ENCODE data around the gene FLNA.
"Not testable (repeated sequence)": the region's sequence is repeated elsewhere in the genome, so short reads cannot be mapped to it uniquely, and the experiment has no call there.

FLNA gene, protein sequence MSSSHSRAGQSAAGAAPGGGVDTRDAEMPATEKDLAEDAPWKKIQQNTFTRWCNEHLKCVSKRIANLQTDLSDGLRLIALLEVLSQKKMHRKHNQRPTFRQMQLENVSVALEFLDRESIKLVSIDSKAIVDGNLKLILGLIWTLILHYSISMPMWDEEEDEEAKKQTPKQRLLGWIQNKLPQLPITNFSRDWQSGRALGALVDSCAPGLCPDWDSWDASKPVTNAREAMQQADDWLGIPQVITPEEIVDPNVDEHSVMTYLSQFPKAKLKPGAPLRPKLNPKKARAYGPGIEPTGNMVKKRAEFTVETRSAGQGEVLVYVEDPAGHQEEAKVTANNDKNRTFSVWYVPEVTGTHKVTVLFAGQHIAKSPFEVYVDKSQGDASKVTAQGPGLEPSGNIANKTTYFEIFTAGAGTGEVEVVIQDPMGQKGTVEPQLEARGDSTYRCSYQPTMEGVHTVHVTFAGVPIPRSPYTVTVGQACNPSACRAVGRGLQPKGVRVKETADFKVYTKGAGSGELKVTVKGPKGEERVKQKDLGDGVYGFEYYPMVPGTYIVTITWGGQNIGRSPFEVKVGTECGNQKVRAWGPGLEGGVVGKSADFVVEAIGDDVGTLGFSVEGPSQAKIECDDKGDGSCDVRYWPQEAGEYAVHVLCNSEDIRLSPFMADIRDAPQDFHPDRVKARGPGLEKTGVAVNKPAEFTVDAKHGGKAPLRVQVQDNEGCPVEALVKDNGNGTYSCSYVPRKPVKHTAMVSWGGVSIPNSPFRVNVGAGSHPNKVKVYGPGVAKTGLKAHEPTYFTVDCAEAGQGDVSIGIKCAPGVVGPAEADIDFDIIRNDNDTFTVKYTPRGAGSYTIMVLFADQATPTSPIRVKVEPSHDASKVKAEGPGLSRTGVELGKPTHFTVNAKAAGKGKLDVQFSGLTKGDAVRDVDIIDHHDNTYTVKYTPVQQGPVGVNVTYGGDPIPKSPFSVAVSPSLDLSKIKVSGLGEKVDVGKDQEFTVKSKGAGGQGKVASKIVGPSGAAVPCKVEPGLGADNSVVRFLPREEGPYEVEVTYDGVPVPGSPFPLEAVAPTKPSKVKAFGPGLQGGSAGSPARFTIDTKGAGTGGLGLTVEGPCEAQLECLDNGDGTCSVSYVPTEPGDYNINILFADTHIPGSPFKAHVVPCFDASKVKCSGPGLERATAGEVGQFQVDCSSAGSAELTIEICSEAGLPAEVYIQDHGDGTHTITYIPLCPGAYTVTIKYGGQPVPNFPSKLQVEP (N-terminal part only)

DNA sequence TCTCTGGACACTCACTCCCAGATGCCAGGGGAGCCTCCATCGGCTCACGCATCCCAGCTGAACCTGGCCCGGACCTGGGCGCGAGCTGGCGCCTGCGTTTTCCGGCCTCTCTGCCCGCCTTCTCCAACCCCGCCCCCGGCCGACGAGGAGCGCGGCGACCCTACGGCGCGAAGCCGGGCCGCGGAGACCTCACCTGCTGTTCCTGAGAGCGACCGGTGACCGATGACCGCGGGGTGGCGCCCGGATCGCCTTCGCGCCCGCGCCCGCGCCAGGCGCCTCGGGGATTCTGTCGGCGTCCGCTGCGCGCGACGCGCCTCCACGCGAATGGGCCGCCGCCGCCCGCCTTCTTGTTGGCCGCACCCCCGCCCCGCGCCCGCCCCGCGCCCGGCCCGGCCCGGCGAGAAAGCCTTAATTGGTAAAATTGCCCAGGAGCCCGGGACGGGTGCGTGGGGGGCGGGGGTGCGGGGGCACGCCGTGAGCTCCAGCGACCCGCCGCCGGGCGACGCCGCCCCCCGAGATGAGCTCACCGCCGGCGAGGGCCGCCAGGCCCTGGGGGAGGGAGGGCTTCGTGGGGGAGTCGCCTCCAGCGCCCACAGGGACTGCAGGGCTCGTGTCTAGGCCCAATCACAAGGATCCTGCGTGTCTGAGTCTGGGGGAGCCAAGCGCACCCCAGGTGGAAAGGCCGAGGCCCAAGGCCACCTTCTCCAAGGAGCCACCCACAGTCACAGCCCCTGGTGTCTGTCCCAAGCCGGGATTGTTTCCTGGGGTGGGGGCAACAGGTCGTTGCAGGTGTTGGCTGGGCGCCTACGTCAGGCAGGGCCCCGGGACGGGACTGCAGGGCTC lies at the start of gene FLNA:
TSS of gene FLNA (minus strand) at position 322 of the 843 bp plus-strand sequence. CDS start 3,389 bp downstream, outside the sequence.
- no peak for DNase-seq (ENCODE audit: low read depth in 2 of 2)

GRCh38 chrX:154420402-154420756 lies 45.9 kb upstream of the FLNA start:
- DNase-seq (ENCODE audit: low read depth in 2 of 2), result no peak

DNA sequence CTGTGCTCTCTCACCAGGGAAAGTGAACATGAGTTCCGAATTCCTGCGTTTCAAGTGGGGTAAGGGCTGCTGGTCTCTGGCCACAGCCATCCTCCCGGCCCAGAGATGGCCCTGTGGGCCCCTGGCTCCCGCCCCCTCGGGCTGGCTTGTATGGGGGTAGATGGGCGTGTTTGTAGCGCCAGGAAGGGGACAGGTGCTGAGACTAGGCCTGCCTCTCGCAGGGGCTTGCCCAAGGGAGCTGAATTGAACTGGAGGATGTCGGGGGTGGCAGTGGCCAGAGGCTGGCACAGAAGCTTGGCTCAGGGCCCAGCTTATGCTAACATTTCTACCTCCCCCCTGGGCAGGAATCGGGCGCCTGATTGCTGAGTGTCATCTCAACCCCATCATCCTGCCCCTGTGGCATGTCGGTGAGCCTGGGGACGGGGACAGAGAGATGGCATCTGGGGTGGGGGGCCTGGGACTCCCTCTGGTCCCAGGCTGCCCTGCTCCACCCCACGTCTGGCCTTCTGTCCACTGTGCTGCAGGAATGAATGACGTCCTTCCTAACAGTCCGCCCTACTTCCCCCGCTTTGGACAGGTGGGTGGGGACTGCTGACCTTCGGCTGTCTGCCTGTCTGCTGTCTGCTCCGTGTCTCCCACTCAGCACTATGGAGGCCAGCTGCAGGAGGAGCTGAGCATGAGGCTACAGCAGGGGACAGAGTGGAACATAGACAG lies 45.4 kb upstream of the FLNA start:
- DNase-seq (ENCODE audit: low read depth in 2 of 2), result no peak

DNA sequence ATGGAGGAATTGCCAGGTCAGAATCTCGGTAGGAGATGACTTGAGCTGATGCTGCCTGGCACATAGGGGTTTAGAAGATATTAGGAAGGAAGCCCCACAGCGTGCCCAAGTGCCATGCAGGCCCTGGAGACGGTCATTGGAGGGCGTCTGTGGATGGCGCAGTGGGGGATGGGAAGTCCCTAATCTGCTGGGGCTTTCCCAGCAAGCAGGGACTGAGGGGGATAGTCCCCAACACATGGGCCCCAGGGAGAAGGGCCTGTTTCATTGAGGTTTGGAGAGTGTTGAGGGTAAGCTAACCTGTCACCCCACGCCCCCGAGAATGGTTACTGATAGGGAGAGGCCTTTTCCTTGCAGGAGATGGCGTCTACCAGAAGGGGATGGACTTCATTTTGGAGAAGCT lies 44.8 kb upstream of the FLNA start:
- no peak for DNase-seq (ENCODE audit: low read depth in 2 of 2)

- DNase-seq (ENCODE audit: low read depth in 2 of 2), result no peak
These were observed 42.7 kb upstream of the FLNA start for GRCh38 chrX:154417157-154417556.

DNA sequence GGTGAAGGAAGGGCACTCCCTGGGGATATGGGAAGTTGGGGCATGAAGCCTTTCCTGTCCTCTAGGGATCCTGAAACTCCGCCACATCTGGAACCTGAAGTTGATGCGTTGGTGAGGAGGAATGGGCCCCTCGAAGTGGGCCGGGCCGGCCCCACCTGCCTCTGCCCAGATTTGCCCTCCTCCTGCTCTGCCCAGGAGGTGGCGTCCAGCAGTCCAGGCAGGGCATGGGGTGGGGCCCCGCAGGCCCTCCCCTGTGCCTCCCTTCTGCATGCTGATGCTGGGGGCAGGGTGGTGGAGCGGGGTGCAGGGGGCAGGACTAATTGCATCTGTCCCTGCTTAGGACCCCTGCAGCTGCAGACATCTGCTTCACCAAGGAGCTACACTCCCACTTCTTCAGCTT lies 38.7 kb upstream of the FLNA start:
- no peak for DNase-seq (ENCODE audit: low read depth in 2 of 2)

- no peak for DNase-seq (ENCODE audit: low read depth in 2 of 2)
These were observed 38.0 kb upstream of the FLNA start for GRCh38 chrX:154412468-154412867.

DNA sequence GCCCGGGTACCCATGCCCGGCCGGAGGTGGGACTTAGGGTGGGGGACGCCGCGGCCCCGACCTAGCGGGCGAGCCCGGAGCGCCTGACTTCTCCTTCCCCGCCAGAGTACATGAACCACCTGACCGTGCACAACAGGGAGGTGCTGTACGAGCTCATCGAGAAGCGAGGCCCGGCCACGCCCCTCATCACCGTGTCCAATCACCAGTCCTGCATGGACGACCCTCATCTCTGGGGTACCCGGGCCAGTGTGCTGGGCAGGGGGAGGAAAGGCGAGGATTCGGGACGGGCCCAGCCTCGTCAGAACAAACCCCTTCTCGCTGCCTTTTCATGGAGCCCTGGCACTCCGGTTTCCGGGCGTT lies 37.5 kb upstream of the FLNA start:
- DNase-seq (ENCODE audit: low read depth in 2 of 2), result peak in 1 of 2 donors; percentile 57

GRCh38 chrX:154409222-154409871 lies 34.9 kb upstream of the FLNA start, which contains the start of gene DNASE1L1:
DNASE1L1 (minus strand) TSS chrX:154409254; CDS start chrX:154405568, 3,686 bp downstream.
- DNase-seq (ENCODE audit: low read depth in 2 of 2), result no peak

DNA sequence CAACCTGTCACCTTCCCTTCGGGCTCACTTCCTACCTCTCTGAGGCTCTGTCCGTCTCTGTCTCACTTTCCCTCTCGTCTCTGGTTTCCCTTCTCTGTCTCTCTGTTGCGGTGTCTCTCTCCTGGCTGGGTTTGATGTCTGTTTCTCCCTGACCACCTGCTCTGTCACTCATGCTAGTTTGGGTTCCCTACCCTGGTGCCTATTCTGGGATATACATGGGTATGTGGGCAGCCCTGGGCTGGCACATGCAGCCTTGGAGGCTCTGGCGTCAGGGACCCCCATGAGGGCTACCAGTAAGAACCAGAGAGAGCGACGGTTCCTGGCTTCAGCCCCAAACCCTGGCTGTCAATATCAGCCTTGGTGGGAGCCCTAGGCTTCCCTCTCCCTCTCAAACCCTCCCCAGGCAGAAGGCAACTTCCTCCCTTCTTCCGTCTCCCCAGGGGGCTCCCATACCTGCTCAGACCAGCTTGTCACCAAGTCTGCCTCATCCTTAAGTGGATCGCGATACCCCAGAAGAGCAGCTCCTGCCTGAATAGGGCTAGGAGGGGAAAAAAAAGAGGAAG lies 34.3 kb upstream of the FLNA start:
- DNase-seq (ENCODE audit: low read depth in 2 of 2), result no peak

GRCh38 chrX:154404625-154405192 lies 30.3 kb upstream of the FLNA start:
- DNase-seq (ENCODE audit: low read depth in 2 of 2), result no peak

- DNase-seq (ENCODE audit: low read depth in 2 of 2), result no peak
These were observed 29.4 kb upstream of the FLNA start for GRCh38 chrX:154403858-154404257.

- DNase-seq (ENCODE audit: low read depth in 2 of 2), result no peak
These were observed 28.8 kb upstream of the FLNA start for GRCh38 chrX:154403192-154403591.

- DNase-seq (ENCODE audit: low read depth in 2 of 2), result no peak
These were observed 28.2 kb upstream of the FLNA start for GRCh38 chrX:154402622-154403127.

DNA sequence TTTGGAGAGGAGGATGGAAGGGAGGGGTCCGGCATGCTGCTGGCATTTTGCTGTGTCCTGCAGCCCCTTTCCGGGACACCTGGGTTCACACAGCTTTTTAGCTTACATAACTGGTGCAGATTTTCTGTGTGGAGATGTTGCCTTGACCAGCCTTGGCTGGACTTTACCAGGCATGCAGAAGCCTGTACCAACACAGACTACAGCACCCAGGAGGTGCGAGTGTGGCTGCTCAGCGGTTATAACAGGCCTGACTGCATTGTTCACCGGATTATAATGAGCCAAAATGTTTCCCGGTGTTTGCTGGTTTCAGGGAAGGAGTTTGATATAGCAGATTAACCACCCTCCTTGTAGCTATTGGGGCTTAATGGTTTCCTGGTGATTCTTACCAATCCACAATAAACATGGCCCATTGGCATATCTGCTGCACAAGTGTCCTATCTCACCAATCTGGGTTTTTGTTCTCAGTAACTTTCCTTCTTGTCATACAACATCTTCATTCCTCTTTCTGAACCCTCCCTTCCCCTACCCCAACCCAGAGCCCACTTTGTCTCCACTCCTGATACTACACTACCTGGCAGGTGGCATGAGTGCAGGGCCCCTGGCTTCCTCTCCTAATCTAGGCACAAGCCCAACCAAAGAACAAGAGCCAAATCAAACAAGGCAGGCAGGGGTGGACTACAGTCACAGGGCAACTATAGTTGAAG lies 27.6 kb upstream of the FLNA start:
- no peak for DNase-seq (ENCODE audit: low read depth in 2 of 2)

DNA sequence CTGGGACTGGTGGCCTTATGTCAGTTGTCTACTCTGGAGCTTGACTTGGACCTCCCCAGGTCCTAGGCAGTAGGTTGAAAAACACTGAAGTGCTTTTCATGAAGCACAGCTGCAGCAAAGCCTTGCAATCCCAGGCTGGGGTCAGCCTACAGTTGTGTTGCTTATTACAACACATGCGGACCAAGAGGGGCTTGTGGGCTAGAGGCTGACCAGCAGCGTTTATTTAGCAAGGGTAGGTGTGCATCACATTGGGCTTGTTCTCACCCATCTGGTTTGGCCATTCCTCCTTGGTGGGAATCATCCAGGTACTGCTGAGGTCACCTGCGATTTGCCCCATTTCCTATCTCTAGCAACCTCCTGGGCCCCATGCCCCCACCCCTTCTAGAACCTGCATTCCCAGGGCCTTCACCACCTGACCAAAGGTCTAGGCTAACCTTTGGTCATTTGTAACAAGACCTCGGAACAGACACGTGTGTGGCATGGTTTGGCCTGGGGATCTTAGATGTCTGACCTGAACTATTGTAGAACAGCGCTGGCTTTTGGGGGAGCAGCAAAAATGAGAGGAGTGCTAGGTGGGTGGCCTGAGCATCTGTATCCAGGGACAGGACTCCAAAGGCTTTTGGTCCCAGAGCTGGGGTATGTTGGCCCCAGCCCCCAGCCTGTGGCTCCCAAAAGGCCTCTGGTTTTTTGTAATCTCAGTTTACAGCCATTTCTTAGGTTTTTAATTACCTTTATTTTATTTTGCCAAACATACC lies 26.8 kb upstream of the FLNA start:
- no peak for DNase-seq (ENCODE audit: low read depth in 2 of 2)

GRCh38 chrX:154400369-154400817 lies 26.0 kb upstream of the FLNA start:
- not testable (repeated sequence) for DNase-seq (ENCODE audit: low read depth in 2 of 2)

Measured in stimulated activated CD8-positive, alpha-beta memory T cell treated with anti-CD3 and anti-CD28 coated beads, Interleukin-15, amount 100 ng/mL, for 48 hours (primary cell).